GM23338 (cell line): Measurements from ENCODE around the gene OR6B2. TPM values are rescaled to one million over a fixed set of nuclear protein-coding genes. Genes with fewer than 3 reads are reported as not detected.

Experiments used
- ATAC-seq: fragments of 200-7000 bp; cut with Tn5 transposase; 3 replicates; pipeline ENCODE4 v1.9.1; 2020
- DNase-seq: peaks from one replicate; pipeline ENCODE4 v3.0.0-alpha.2; 2015; ENCODE audit warnings: low spot score
- H2AFZ ChIP-seq: fragments of 200-600 bp; sonication (generic); 2 replicates; pipeline ENCODE4 v1.8.0; 2016; ENCODE audit warnings: antibody characterized with exemption, mild to moderate bottlenecking, moderate library complexity
- H3F3A ChIP-seq: fragments of 200-600 bp; sonication (generic); replicated peaks from 2 replicates; pipeline ENCODE4 v1.8.0; 2017; ENCODE audit warnings: antibody characterized with exemption, mixed run types, low read depth
- H3K27ac ChIP-seq: fragments of 200-600 bp; sonication (generic); 2 replicates; pipeline ENCODE4 v1.6.1; 2016; ENCODE audit warnings: low read depth
- H3K27me3 ChIP-seq: fragments of 200-600 bp; sonication (generic); 2 replicates; pipeline ENCODE4 v1.8.0; 2016; ENCODE audit warnings: mild to moderate bottlenecking, mixed run types, moderate library complexity; ENCODE audit not compliant: insufficient read depth
- H3K36me3 ChIP-seq: fragments of 200-600 bp; sonication (generic); 2 replicates; pipeline ENCODE4 v1.8.0; 2016; ENCODE audit warnings: mild to moderate bottlenecking; ENCODE audit not compliant: insufficient read depth
- H3K4me1 ChIP-seq: fragments of 200-600 bp; sonication (generic); 2 replicates; pipeline ENCODE4 v1.8.0; 2016; ENCODE audit warnings: mild to moderate bottlenecking, moderate library complexity; ENCODE audit not compliant: insufficient read depth
- H3K4me2 ChIP-seq: fragments of 200-600 bp; sonication (generic); 2 replicates; pipeline ENCODE4 v1.7.1; 2017; ENCODE audit warnings: mixed run types
- H3K4me3 ChIP-seq: fragments of 200-600 bp; sonication (generic); 2 replicates; pipeline ENCODE4 v1.6.1; 2016; ENCODE audit warnings: mixed run types
- H3K79me2 ChIP-seq: fragments of 200-600 bp; sonication (generic); replicated peaks from 2 replicates; pipeline ENCODE4 v1.8.0; 2017; ENCODE audit warnings: mild to moderate bottlenecking; ENCODE audit not compliant: insufficient read depth
- H3K9me2 ChIP-seq: fragments of 200-600 bp; sonication (generic); 2 replicates; pipeline ENCODE4 v1.8.0; 2017; ENCODE audit not compliant: insufficient read depth
- H4K20me1 ChIP-seq: fragments of 200-600 bp; sonication (generic); replicated peaks from 2 replicates; pipeline ENCODE4 v1.8.0; 2017; ENCODE audit warnings: mild to moderate bottlenecking; ENCODE audit not compliant: insufficient read depth
- H3K27ac Mint-ChIP-seq: 2 replicates; pipeline ENCODE4 v1.8.0; 2020; ENCODE audit warnings: inconsistent platforms, mild to moderate bottlenecking, moderate library complexity, mixed read lengths
- H3K27me3 Mint-ChIP-seq: 3 replicates; pipeline ENCODE4 v1.8.0; 2022; ENCODE audit warnings: low read depth, mild to moderate bottlenecking, moderate library complexity, mixed read lengths, inconsistent platforms; ENCODE audit not compliant: insufficient read depth, poor library complexity
- H3K36me3 Mint-ChIP-seq: 3 replicates; pipeline ENCODE4 v1.8.0; 2021; ENCODE audit warnings: low read depth, mild to moderate bottlenecking, inconsistent platforms, moderate library complexity, mixed read lengths
- H3K4me1 Mint-ChIP-seq: 3 replicates; pipeline ENCODE4 v1.8.0; 2020; ENCODE audit warnings: mild to moderate bottlenecking, inconsistent platforms, mixed read lengths
- H3K4me3 Mint-ChIP-seq: 3 replicates; pipeline ENCODE4 v1.8.0; 2021; ENCODE audit warnings: moderate library complexity, mild to moderate bottlenecking, inconsistent platforms, mixed read lengths
- H3K9me3 Mint-ChIP-seq: 3 replicates; pipeline ENCODE4 v1.8.0; 2020; ENCODE audit warnings: moderate library complexity, mild to moderate bottlenecking, inconsistent platforms, mixed read lengths
- CREB1 ChIP-seq: fragments of 250-450 bp; sonication (Bioruptor Pico); IDR thresholded peaks from 2 replicates; pipeline ENCODE4 v1.5.0; 2020; ENCODE audit warnings: low read depth, mild to moderate bottlenecking, moderate library complexity
- CTCF ChIP-seq, 2 experiments: fragments of 200-600 bp in 1 of 2; sonication (generic) in 1 of 2; conservative IDR thresholded peaks; 2 replicates each; pipeline versions ENCODE4 v1.5.1 to v1.6.1; 2016 to 2017; ENCODE audit warnings: antibody characterized with exemption in 2 of 2, low read depth in 2 of 2, mild to moderate bottlenecking in 2 of 2, moderate library complexity in 1 of 2
- EZH2 ChIP-seq: fragments of 200-600 bp; sonication (generic); IDR thresholded peaks from one replicate; pipeline ENCODE4 v1.8.0; 2017; ENCODE audit warnings: antibody characterized with exemption, mild to moderate bottlenecking, low read depth; ENCODE audit not compliant: unreplicated experiment
- EZH2phosphoT487 ChIP-seq: fragments of 200-600 bp; sonication (generic); IDR thresholded peaks from one replicate; pipeline ENCODE4 v1.8.1; 2018; ENCODE audit warnings: antibody characterized with exemption; ENCODE audit not compliant: unreplicated experiment
- JUNB ChIP-seq: IDR thresholded peaks from one replicate; pipeline ENCODE4 v1.6.1; 2016; ENCODE audit warnings: antibody characterized with exemption; ENCODE audit not compliant: unreplicated experiment
- NANOG ChIP-seq: IDR thresholded peaks from 2 replicates; pipeline ENCODE4 v1.6.1; 2016; ENCODE audit warnings: antibody characterized with exemption, borderline replicate concordance
- POLR2AphosphoS5 ChIP-seq: IDR thresholded peaks from 2 replicates; pipeline ENCODE4 v1.6.1; 2016; ENCODE audit warnings: antibody characterized with exemption, low read depth
- STAT1 ChIP-seq: IDR thresholded peaks from one replicate; pipeline ENCODE4 v1.6.1; 2016; ENCODE audit warnings: antibody characterized with exemption; ENCODE audit not compliant: unreplicated experiment
- ZNF114 ChIP-seq: fragments of 250-450 bp; sonication (Bioruptor Pico); IDR thresholded peaks from 2 replicates; pipeline ENCODE4 v1.5.0; 2020; ENCODE audit warnings: mild to moderate bottlenecking, moderate library complexity
- ZNF331 ChIP-seq: fragments of 250-450 bp; sonication (Bioruptor Pico); IDR thresholded peaks from 2 replicates; pipeline ENCODE4 v1.5.0; 2020; ENCODE audit warnings: low read depth, mild to moderate bottlenecking, moderate library complexity
- ZNF462 ChIP-seq: fragments of 250-450 bp; sonication (Bioruptor Pico); IDR thresholded peaks from 2 replicates; pipeline ENCODE4 v1.5.0; 2020; ENCODE audit warnings: mild to moderate bottlenecking, moderate library complexity
- polyA plus RNA-seq: library from polyadenylated mRNA; unstranded; fragments of >200 nt; fragmentation: Nextera tagmentation; extraction: Ambion mirVana; gene quantifications from 2 replicates; pipeline ENCODE4 v1.2.1, GENCODE V29; 2016
- total RNA-seq: library from RNA; depleted of rRNA; stranded (reverse); fragments of >200 nt; shearing (Covaris generic); gene quantifications from 2 replicates; pipeline ENCODE4 v1.2.3, GENCODE V29; 2014
- TF ChIP-seq, protein P1 (sequence below): IDR thresholded peaks from one replicate; pipeline ENCODE4 v1.6.1; 2018; ENCODE audit warnings: antibody characterized with exemption; ENCODE audit not compliant: unreplicated experiment
- TF ChIP-seq, protein P2 (sequence below): IDR thresholded peaks from 2 replicates; pipeline ENCODE4 v1.6.1; 2016; ENCODE audit warnings: antibody characterized with exemption

OR6B2 gene
- total and polyA plus RNA-seq, 2 experiments from 2014 or later = not detected

GRCh38 chr2:239997686-239998409 is 32.4 kb downstream of the OR6B2 start:
- peak overlapping the region; percentile 49 for H3K27ac Mint-ChIP-seq

More at GRCh38 chr2:239997686-239998409, 32.4 kb downstream of the OR6B2 start:
- Histone ChIP-seq H3K9me2 (no peaks in the 10 kb centered on the region), H3F3A (no peaks in the 10 kb centered on the region), H4K20me1 (peaks cover 5% of the 10 kb centered on the region; the same call in 1 of the 2 replicates), H3K4me1 (no peaks in the 10 kb centered on the region), H3K27ac (peak overlapping the region; percentile 45; the same call in 1 of the 2 replicates), H3K27me3 (no peaks in the 10 kb centered on the region), H3K4me2 (no peak overlapping the region), H3K36me3 (peaks cover 11% of the 10 kb centered on the region; the same call in 1 of the 2 replicates), H3K4me3 (no peak overlapping the region), H3K79me2 (no peaks in the 10 kb centered on the region; the same call in 1 of the 2 replicates), H2AFZ (no peak overlapping the region)
- Mint-ChIP-seq H3K4me1 (peaks cover 4% of the 10 kb centered on the region; the same call in 1 of the 3 replicates), H3K36me3 (peaks cover 54% of the 10 kb centered on the region), H3K27me3 (peaks cover 8% of the 10 kb centered on the region), H3K4me3 (no peak overlapping the region), H3K9me3 (peaks cover 3% of the 10 kb centered on the region; the same call in 1 of the 3 replicates)
- DNase-seq = no peak
- no peak for ATAC-seq
- TF ChIP-seq, protein P1, sequence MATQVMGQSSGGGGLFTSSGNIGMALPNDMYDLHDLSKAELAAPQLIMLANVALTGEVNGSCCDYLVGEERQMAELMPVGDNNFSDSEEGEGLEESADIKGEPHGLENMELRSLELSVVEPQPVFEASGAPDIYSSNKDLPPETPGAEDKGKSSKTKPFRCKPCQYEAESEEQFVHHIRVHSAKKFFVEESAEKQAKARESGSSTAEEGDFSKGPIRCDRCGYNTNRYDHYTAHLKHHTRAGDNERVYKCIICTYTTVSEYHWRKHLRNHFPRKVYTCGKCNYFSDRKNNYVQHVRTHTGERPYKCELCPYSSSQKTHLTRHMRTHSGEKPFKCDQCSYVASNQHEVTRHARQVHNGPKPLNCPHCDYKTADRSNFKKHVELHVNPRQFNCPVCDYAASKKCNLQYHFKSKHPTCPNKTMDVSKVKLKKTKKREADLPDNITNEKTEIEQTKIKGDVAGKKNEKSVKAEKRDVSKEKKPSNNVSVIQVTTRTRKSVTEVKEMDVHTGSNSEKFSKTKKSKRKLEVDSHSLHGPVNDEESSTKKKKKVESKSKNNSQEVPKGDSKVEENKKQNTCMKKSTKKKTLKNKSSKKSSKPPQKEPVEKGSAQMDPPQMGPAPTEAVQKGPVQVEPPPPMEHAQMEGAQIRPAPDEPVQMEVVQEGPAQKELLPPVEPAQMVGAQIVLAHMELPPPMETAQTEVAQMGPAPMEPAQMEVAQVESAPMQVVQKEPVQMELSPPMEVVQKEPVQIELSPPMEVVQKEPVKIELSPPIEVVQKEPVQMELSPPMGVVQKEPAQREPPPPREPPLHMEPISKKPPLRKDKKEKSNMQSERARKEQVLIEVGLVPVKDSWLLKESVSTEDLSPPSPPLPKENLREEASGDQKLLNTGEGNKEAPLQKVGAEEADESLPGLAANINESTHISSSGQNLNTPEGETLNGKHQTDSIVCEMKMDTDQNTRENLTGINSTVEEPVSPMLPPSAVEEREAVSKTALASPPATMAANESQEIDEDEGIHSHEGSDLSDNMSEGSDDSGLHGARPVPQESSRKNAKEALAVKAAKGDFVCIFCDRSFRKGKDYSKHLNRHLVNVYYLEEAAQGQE = no peak
- TF ChIP-seq EZH2phosphoT487 = no peak
- TF ChIP-seq ZNF331 (CRISPR knock-in tag) = no peak
- no peak for TF ChIP-seq ZNF114
- no peak for TF ChIP-seq JUNB
- TF ChIP-seq, protein P2, sequence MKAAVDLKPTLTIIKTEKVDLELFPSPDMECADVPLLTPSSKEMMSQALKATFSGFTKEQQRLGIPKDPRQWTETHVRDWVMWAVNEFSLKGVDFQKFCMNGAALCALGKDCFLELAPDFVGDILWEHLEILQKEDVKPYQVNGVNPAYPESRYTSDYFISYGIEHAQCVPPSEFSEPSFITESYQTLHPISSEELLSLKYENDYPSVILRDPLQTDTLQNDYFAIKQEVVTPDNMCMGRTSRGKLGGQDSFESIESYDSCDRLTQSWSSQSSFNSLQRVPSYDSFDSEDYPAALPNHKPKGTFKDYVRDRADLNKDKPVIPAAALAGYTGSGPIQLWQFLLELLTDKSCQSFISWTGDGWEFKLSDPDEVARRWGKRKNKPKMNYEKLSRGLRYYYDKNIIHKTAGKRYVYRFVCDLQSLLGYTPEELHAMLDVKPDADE = no peak
- no peak for TF ChIP-seq STAT1
- TF ChIP-seq EZH2 = no peak
- no peak for TF ChIP-seq CTCF (conservative IDR thresholded peaks at IDR 0.05; ENCODE audit: low read depth in 2 of 2)
- TF ChIP-seq ZNF462 (CRISPR knock-in tag) = no peak
- TF ChIP-seq NANOG = no peak
- TF ChIP-seq POLR2AphosphoS5 = no peak
- TF ChIP-seq CREB1 (CRISPR knock-in tag) = no peak
